Activated CD8-positive, alpha-beta memory T cell treated with anti-CD3 and anti-CD28 coated beads for 36 hours (primary cell): ENCODE measurements around the gene ADAMTS17. TPM values are rescaled to one million over a fixed set of nuclear protein-coding genes. Genes with fewer than 3 reads are reported as not detected.
"Not testable (repeated sequence)": the region's sequence is repeated elsewhere in the genome, so short reads cannot be mapped to it uniquely, and the experiment has no call there.

Experiments used
- CTCF ChIA-PET: fragments of 350-600 bp; sonication (Branson Sonifier 250); formaldehyde crosslinking; loops from one replicate; lab custom pipeline; 2021; ENCODE audit warnings: antibody characterized with exemption; lab: Charles Lee
- POLR2A ChIA-PET: fragments of 350-600 bp; sonication (Branson Sonifier 250); formaldehyde crosslinking; loops from one replicate; lab custom pipeline; 2021; ENCODE audit warnings: antibody characterized with exemption; lab: Charles Lee
- total RNA-seq, 2 experiments: library from RNA; stranded (reverse); gene quantifications; one replicate each; pipeline ENCODE4 v1.2.3, GENCODE V29; 2021

ADAMTS17 gene
- total RNA-seq, 2 experiments from 2014 or later = 1.4 to 1.6 TPM

- ChIA-PET POLR2A (no interaction called here), CTCF (no interaction called here)
Measured at GRCh38 chr15:99944131-99944530, 397.6 kb downstream of the ADAMTS17 start.

DNA sequence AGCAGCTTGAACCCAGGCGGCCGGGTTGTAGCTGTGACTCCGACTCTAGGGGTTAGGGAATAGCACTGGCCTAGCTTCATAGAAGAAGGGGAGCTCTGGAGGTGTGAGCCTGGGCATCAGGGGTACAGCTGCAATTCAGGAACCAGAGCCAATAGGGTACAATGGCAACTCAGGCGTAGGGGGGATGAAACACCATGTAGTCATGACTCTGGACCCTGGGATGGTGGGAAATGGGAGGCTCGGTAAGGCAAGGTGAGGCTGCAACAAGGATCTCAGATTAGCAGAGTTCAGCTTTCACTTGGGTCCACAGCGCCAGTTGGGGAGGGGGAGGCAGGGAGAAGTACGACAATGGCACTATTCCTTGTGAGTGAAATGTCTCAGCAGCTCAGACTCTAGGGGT lies 398.3 kb downstream of the ADAMTS17 start:
- ChIA-PET POLR2A (no interaction called here), CTCF (no interaction called here)

DNA sequence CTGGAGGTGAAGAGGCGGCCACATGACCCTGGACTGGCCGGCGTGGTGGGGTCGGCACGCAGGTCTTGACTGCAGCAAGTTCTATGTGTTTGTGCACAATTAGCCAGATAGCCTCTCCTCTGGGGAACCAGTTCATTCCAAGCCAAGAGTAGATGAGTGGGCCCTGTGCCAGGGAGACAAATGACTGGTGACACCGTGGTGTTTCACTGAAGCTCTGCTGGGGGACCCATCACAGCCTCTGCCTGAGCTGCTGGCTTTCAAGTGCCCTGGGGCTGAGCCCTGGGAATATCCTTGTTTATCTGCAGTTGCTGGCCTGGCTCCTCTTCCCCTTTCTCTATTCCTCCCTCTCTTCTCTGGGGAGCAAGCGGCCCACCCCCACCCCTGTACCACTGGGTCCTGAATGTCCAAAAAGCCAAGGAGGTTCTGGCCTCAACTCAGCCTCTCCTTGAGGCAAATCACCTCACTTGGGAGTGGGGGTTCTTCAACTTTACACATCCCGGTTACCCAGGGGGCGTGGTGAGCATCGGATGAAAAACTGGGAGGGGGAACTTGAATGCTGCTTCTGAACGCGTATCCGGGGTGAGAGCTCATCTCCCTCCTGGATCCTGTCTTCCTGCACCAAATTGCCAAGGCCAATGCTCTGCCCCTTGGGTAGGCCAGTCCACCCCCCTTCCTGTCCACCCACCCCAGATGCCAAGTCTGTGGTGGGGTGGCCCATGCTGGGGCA lies 408.9 kb downstream of the ADAMTS17 start:
- CTCF ChIA-PET = no interaction called here
- POLR2A ChIA-PET = no interaction called here

DNA sequence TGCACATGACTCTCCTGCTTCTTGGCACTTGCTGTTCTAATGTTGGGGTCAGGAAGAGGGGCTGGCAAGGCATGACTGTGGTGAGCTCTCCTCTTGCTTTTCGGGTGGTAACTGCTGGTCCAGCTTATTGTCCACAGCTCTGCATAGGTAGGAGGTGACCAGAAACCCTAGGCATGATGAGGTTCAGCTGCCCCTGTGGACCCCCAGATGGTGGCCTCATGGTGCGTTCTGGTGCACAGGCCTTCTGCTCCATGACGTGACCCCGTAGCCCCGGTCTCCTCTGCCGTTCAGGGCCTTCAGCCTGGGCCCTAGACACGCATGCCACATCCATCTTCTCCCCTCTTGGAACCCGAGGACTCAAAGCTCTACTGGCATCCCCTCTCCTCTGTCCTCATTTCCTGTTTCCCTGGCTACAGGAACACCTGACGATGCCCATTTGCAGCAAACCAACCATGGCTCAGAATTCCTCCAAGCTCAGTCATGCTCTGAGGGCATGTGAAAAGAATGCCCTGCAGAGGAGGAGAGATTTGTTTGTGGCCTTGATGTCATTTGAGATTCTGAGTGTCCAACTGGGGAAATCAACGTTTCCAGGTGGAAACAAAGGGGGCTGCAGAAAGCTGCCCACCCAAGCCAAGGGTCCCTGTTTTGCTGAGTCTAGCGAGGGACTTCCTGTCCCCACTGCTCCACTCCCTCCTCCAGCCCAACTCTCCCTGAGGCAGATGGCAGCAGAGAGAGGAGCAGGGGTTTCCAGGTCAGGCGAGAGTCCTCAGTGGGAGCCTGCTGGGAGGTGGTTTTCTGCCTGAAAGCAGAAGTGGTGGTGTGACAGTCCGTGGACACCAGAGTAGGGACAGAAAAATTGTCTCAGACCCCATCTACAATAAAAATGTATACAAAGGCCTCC lies 409.8 kb downstream of the ADAMTS17 start:
- POLR2A ChIA-PET = no interaction called here
- CTCF ChIA-PET = no interaction called here

DNA sequence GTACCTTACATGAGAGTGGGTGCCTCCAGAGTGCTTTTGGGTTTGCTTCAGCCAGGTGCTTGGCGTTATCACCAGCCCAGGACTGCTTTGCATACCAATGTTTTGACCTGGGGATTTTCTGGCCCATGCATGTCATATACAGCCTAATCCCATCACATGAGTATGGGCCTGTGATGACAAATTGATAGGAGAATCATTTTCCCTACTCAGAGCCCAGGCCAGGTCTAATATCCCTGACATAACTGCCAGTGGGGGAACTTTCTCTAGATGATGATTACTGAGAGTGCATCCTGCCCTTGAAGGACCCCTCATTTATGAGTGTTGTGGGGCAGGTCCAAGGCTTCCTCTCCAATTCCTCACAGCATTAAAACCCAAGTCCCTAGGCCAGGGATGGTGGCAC lies 411.1 kb downstream of the ADAMTS17 start:
- ChIA-PET CTCF (interaction anchor here (2.7 kb wide), 1 partner anchor 408 kb away, joined by 17 read pairs; no protein-coding TSS in a partner anchor), POLR2A (no interaction called here)

DNA sequence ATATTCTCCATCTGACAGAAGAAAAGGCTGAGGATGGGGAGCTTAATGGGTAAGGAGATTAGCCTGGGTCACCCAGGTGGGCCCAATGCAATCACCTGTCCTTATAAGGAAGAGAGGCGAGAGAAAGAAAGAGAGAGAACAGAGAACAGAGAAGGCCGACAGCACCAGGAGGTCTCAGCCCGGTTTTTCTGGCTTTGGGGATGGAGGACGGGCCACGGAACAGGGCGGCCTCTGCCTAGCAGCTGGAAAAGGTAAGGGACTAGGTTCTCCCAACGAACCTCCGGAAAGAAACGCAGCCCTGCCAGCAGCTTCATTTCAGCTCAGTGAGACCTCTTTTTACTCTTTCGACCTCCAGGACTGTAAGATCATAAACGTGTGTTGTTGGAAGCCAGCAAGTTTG lies 412.5 kb downstream of the ADAMTS17 start:
- ChIA-PET CTCF (interaction anchor here (1.0 to 2.7 kb wide), 4 partner anchors 85 to 421 kb away, joined by 3 to 17 read pairs (median 6); no protein-coding TSS in a partner anchor), POLR2A (no interaction called here)

- ChIA-PET POLR2A (interaction anchor here (0.7 kb wide), 1 partner anchor 499 kb away, joined by 3 read pairs; no protein-coding TSS in a partner anchor), CTCF (interaction anchor here (0.6 to 2.7 kb wide), 5 partner anchors 14 to 422 kb away, joined by 3 to 17 read pairs (median 3); no protein-coding TSS in a partner anchor)
Measured at GRCh38 chr15:99928429-99928981, 413.3 kb downstream of the ADAMTS17 start.

DNA sequence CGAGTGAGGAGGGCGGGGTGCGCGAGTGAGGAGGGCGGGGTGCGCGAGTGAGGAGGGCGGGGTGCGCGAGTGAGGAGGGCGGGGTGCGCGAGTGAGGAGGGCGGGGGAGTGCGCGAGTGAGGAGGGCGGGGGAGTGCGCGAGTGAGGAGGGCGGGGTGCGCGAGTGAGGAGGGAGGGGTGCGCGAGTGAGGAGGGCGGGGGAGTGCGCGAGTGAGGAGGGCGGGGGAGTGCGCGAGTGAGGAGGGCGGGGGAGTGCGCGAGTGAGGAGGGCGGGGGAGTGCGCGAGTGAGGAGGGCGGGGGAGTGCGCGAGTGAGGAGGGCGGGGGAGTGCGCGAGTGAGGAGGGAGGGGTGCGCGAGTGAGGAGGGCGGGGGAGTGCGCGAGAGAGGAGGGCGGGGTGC lies 415.2 kb downstream of the ADAMTS17 start:
- POLR2A ChIA-PET = not testable (repeated sequence)

DNA sequence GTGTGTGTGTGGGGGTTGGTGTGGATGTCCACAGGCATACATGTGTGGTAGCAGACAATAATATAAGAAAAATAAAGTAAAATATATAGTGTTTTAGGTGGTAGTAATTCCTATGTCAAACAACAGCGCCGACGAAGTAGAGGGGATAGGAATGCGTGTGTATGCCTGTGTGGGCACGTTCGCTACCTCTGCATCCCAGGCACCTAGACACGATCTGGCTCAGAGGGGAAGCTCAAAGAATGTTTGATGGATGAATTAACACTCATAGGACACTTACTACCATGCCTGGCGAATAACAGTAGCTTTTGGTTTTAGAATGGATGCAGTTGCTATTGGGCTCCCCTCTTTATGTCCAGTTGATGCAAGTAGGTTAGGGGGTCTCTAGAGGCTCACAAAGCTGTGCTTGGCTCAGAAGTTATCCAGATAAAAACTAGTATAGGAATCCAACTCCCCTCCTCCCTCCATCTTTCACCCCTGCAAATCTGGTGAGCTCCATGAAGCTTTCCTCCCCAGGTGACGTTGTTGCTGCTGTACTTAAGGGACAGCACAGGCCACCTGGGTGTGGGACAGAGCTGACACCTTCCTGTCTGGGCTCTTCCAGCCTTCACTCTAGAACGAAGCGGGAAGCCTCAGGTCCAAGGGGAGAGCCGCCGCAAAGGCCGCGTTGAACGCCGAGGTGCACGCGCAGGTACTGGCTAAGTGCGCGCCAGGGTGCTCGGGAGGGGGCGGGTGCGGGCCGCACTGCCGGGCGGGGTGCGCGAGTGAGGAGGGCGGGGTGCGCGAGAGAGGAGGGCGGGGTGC lies 415.9 kb downstream of the ADAMTS17 start:
- POLR2A ChIA-PET = interaction anchor here (0.7 kb wide), 1 partner anchor 76 kb away, joined by 3 read pairs; no protein-coding TSS in a partner anchor
- CTCF ChIA-PET = interaction anchor here (0.9 to 1.0 kb wide), 4 partner anchors 413 to 944 kb away, joined by 3 to 4 read pairs (median 4); no protein-coding TSS in a partner anchor

More for the DNA sequence above, 415.2 kb downstream of the ADAMTS17 start:
- CTCF ChIA-PET = interaction anchor here (1.0 kb wide), 1 partner anchor 943 kb away, joined by 3 read pairs; no protein-coding TSS in a partner anchor

DNA sequence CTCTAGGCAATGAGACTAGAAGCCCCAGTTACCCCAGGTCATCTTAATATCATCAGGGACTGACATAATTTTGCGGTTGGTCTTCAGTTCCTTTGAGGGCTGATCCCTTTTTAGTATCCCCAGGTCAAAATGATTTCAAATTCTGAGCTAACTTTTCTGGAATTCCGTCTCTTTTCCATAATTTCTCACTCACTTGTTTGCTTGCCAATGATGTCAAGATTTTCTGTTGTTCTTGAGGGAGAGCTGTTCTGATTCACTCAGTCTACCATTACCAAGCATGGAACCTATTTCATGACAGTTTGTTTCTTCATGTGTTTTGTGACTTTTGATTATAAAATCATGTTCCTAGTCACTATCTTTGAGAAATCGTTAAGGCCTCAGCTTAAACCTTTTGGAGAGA lies 418.1 kb downstream of the ADAMTS17 start:
- ChIA-PET POLR2A (no interaction called here), CTCF (no interaction called here)

Other genes starting within 250 kb of the ADAMTS17 start
- under 1 TPM in 1 of 2 experiments, not detected in 1; 0.15 TPM for gene CERS3, start 187.0 kb upstream of the ADAMTS17 start, total RNA-seq